ENCODE results near the gene UPK3BL1.
"Not testable (repeated sequence)": the region's sequence is repeated elsewhere in the genome, so short reads cannot be mapped to it uniquely, and the experiment has no call there.

Gene UPK3BL1, protein sequence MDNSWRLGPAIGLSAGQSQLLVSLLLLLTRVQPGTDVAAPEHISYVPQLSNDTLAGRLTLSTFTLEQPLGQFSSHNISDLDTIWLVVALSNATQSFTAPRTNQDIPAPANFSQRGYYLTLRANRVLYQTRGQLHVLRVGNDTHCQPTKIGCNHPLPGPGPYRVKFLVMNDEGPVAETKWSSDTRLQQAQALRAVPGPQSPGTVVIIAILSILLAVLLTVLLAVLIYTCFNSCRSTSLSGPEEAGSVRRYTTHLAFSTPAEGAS

DNA sequence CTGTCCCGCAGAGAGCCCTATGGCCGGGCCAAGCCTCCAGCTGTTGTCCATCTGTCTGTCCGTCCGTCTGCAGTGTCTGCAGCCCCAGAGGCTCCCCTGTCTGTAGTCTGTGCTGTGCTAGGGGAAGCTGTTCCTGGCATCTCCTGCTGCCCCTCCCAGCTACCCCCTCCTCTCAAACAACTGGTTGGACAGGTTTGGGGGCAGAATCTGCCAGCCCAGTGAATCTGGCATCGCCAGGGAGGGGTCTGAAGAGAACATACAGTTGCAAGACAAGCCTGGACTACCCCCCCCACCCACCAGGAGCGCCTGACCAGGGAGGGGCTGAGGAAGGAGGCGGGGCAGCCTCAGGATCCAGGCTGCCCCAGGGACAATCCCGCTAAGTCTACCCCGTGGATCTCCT, at the start of gene UPK3BL1:
Gene UPK3BL1, minus strand, starts transcription at position 101 of the 400 bp plus-strand sequence. Its CDS starts 50 bp downstream, at position 51.
- H3K4me3 Mint-ChIP-seq; H3K36me3 Mint-ChIP-seq; H3K27ac Mint-ChIP-seq; DNase-seq; H3K27me3 Mint-ChIP-seq; H3K4me1 Mint-ChIP-seq; ATAC-seq (replicated peaks); H3K9me3 Mint-ChIP-seq: not testable (repeated sequence)

DNA sequence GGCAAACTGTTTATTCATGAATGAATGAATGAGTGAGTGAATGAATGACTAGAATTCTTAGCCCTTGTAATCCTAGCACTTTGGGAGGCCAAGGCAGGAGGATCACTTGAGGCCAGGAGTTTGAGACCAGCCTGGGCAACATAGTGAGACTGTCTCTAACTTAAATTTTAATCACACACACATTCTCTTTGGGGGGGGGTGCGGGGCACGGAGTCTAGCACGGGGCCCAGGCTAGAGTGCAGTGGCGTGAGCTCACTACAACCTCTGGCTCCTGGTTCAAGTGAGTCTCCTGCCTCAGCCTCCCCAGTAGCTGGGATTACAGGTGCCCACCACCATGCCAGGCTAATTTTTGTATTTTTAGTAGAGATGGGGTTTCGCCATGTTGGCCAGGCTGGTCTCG, 48.0 kb upstream of the UPK3BL1 start:
- not testable (repeated sequence) for H3K4me3 Mint-ChIP-seq; H3K27ac Mint-ChIP-seq; H3K9me3 Mint-ChIP-seq; DNase-seq; H3K27me3 Mint-ChIP-seq; ATAC-seq (replicated peaks); H3K36me3 Mint-ChIP-seq; H3K4me1 Mint-ChIP-seq

- H3K27me3 Mint-ChIP-seq, H3K36me3 Mint-ChIP-seq, DNase-seq, H3K4me3 Mint-ChIP-seq, H3K4me1 Mint-ChIP-seq, H3K9me3 Mint-ChIP-seq, H3K27ac Mint-ChIP-seq: not testable (repeated sequence)
- peak; percentile 71 for ATAC-seq (replicated peaks)
These were observed 47.1 kb upstream of the UPK3BL1 start for GRCh38 chr7:102689436-102690282.

DNA sequence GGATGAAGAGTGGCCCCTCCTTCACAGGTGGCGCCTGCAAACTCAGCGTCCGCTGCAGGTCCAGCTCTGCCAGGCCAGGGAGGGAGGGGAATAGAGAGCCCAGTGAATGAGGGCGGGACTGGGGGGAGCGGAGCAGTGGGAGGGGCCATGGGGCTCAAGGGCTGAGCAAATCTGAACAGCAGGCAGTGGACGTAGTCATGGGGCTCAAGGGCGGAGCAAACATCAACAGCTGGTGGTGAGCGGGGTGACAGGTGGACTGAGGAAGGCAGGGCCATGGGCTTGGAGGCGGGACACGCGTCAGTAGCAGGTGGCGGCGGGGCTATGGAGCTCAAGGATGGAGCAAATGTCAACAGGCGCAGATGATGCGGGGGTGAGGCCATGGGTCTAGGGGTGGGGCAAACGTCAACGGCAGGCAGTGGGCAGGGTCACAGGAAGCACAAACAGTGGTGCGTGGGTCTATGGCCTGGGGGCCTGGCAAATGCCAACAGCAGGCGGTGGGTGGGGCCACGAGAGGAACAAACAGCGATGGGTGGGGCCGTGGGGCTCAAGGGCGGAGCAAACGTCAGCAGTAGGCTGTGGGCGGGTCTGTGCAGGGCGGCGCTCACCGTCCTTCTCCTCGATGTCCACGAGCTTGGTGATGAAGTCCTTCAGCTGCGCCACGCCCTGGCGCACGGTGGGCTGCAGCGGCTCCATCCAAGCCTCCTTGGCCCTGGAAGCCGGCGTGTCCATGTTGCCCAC, 45.9 kb upstream of the UPK3BL1 start:
- not testable (repeated sequence) for DNase-seq, H3K4me1 Mint-ChIP-seq, H3K4me3 Mint-ChIP-seq, H3K27ac Mint-ChIP-seq, H3K36me3 Mint-ChIP-seq, H3K9me3 Mint-ChIP-seq, H3K27me3 Mint-ChIP-seq
- ATAC-seq (replicated peaks) = peak; percentile 86 to 91

- not testable (repeated sequence) for ATAC-seq (replicated peaks)
These were observed 40.0 kb upstream of the UPK3BL1 start for GRCh38 chr7:102682560-102682959.

DNA sequence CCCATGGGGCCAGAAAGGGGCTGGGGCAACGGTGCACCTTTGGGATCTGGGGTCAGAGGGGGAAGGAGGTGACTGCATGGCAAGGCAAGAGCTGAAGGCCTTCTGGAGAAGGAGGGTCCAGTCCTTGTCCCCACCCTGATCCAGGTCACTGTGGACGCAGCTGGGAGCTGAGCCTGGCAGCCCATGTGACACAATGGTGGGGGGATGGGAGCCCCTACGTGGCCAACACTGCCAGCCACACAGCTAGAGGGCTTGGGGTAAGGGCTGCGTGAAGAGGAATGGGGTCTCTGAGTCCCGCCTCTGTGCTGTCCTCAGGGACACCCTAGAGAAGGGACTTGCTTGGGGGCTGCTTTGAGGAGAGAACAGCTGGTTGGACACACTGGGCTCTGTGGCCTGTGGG, 38.2 kb upstream of the UPK3BL1 start:
- H3K4me1 Mint-ChIP-seq; DNase-seq; H3K4me3 Mint-ChIP-seq; ATAC-seq (replicated peaks); H3K9me3 Mint-ChIP-seq; H3K27me3 Mint-ChIP-seq; H3K36me3 Mint-ChIP-seq; H3K27ac Mint-ChIP-seq: not testable (repeated sequence)

More at GRCh38 chr7:102682560-102682959, 40.0 kb upstream of the UPK3BL1 start:
- not testable (repeated sequence) for H3K27ac Mint-ChIP-seq, H3K4me1 Mint-ChIP-seq, H3K9me3 Mint-ChIP-seq, DNase-seq, H3K36me3 Mint-ChIP-seq, H3K27me3 Mint-ChIP-seq, H3K4me3 Mint-ChIP-seq

DNA sequence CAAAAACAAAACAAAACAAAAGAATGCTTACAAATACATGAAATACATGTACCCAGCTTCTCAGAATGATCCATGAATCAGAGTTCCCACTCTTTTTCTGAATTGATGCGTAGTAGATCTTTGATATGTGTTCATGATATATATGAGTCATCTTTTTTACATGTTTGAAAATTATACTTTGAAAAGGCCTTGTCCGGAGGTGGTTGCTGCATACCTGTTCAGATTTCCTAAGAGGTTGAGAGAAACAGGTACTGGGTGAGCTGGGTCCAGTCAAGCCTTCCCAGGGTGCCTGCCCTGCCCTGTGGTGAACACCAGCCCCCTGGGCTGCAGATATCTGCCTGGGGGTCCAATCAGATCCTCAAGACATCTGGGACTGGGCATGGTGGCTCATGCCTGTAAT, 33.0 kb upstream of the UPK3BL1 start:
- not testable (repeated sequence) for H3K9me3 Mint-ChIP-seq; ATAC-seq (replicated peaks); DNase-seq

GRCh38 chr7:102673447-102674067, 31.0 kb upstream of the UPK3BL1 start:
- not testable (repeated sequence) for H3K9me3 Mint-ChIP-seq; H3K4me1 Mint-ChIP-seq; H3K36me3 Mint-ChIP-seq; H3K27ac Mint-ChIP-seq; H3K27me3 Mint-ChIP-seq; DNase-seq; ATAC-seq (replicated peaks); H3K4me3 Mint-ChIP-seq

More for the DNA sequence above, 33.0 kb upstream of the UPK3BL1 start:
- H3K27me3 Mint-ChIP-seq, H3K4me3 Mint-ChIP-seq, H3K27ac Mint-ChIP-seq, H3K36me3 Mint-ChIP-seq, H3K4me1 Mint-ChIP-seq: not testable (repeated sequence)

DNA sequence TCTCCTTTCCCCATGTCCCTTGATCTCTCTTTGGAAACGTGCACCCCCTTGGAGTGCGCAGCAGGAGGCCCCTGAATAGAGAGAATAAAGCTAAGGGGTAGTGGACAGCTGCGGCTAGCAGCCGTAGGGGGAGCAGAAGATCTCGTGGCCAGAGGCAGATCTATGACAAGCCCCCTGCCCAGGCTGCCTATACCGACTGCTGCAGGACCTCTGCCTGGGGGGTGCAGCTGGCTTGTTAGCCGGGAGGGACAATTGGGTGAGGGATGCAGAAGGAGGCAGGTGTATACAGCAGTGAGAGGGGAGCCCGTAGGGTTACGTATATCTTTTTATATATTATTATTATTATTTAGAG, 29.3 kb upstream of the UPK3BL1 start:
- H3K4me3 Mint-ChIP-seq, H3K27ac Mint-ChIP-seq, DNase-seq: not testable (repeated sequence)

GRCh38 chr7:102671166-102671955, 28.8 kb upstream of the UPK3BL1 start, which contains the start of gene POLR2J2:
TSS of gene POLR2J2 (minus strand) at chr7:102671663. CDS start at chr7:102671601, 62 bp downstream.
- DNase-seq (peak; percentile 78), ATAC-seq (replicated peaks) (peak; percentile 85 to 92)
- Mint-ChIP-seq H3K27ac (peak within 1 kb of the TSS; percentile 88), H3K4me3 (peak within 1 kb of the TSS; percentile 70 to 82)
- H3K27me3 Mint-ChIP-seq, H3K4me1 Mint-ChIP-seq, H3K36me3 Mint-ChIP-seq, H3K9me3 Mint-ChIP-seq: not testable (repeated sequence)

More for the DNA sequence above, 29.3 kb upstream of the UPK3BL1 start:
- not testable (repeated sequence) for H3K36me3 Mint-ChIP-seq, H3K9me3 Mint-ChIP-seq, H3K27me3 Mint-ChIP-seq, H3K4me1 Mint-ChIP-seq
- peak; percentile 21 to 31 for ATAC-seq (replicated peaks)

DNA sequence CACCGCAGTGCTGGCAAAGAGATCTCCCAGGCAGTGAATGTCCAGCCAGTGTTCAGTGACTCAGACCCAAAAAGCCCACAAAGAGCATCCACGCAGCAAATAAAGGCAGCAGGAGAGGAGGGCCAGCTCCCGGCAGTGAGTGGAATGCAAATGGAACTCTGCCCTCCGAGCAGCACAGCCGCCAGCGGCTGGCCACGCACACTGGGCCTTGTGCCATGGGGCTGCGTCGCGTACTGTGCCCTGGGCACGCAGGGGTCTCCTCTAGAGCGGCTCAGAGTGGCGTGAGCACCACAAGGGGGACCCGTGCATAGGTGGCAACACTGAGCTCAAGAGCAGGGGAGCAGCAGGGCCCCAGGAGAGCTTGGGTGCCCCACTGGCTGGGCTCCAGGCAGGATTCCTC, 24.9 kb upstream of the UPK3BL1 start:
- H3K36me3 Mint-ChIP-seq; H3K27ac Mint-ChIP-seq; H3K4me1 Mint-ChIP-seq; ATAC-seq (replicated peaks); H3K27me3 Mint-ChIP-seq; H3K4me3 Mint-ChIP-seq; H3K9me3 Mint-ChIP-seq; DNase-seq: not testable (repeated sequence)

DNA sequence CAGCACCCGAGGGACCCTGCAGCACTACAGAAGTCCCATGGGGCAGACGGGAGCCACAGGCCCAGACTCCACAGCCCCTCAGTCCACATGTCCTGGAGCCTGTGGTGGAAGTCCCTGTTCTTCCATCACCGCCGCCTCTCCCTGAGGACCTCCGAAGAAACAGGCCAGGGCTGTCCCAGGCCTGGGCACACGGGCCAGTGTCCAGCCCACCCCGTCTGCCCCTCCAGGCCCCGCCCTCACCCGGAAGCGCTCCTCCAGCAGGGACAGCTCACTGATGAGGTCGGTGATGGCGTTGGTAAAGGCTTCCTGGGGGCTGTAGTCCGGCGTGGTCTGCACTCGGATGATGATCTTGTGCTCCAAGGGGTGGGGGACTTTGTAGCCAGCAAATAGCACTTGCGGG, 24.3 kb upstream of the UPK3BL1 start:
- H3K9me3 Mint-ChIP-seq; ATAC-seq (replicated peaks); DNase-seq; H3K4me1 Mint-ChIP-seq; H3K36me3 Mint-ChIP-seq; H3K4me3 Mint-ChIP-seq; H3K27ac Mint-ChIP-seq; H3K27me3 Mint-ChIP-seq: not testable (repeated sequence)

DNA sequence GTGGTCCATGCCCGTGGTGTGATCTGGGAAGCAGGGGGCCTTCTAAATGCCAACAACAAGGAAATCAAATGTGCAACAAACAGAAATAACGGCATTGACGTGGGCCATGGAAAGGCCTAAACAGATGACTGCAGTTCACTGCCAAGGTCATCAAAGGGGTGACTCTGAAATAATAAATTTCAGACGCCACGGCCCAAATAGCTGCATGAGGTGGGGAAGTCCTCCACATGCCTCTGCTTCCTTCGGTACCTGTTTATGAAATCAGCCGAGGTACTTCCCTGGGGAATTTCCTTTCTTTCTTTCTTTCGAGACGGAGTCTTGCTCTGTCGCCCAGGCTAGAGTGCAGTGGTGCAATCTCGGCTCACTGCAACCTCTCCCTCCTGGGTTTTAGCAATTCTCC, 22.2 kb upstream of the UPK3BL1 start:
- not testable (repeated sequence) for H3K4me1 Mint-ChIP-seq; H3K36me3 Mint-ChIP-seq; H3K27ac Mint-ChIP-seq; H3K4me3 Mint-ChIP-seq; ATAC-seq (replicated peaks); H3K27me3 Mint-ChIP-seq; DNase-seq; H3K9me3 Mint-ChIP-seq

- H3K27ac Mint-ChIP-seq; H3K4me1 Mint-ChIP-seq; ATAC-seq (replicated peaks); DNase-seq; H3K9me3 Mint-ChIP-seq; H3K36me3 Mint-ChIP-seq; H3K27me3 Mint-ChIP-seq; H3K4me3 Mint-ChIP-seq: not testable (repeated sequence)
These were observed 7.3 kb upstream of the UPK3BL1 start, which contains the start of gene SPDYE2B for GRCh38 chr7:102649924-102650323. TSS of gene SPDYE2B (plus strand) at chr7:102650319. CDS start at chr7:102652349, 2,030 bp downstream.
